HG03558 (cell line): ENCODE data around the gene FAM118A.
"Not testable (repeated sequence)": the region's sequence is repeated elsewhere in the genome, so short reads cannot be mapped to it uniquely, and the experiment has no call there.

ENCODE experiments used
- ATAC-seq: cut with Tn5 transposase; IDR thresholded peaks from one replicate; pipeline ENCODE4 v1.9.1; 2021; ENCODE audit warnings: moderate number of reproducible peaks; ENCODE audit not compliant: unreplicated experiment; ENCODE audit errors: extremely low read depth

FAM118A gene

GRCh38 chr22:45309422-45310227 lies at the start of gene FAM118A:
Gene FAM118A (plus strand): TSS chr22:45309934. CDS start chr22:45322380, 12,446 bp downstream.
- peak; percentile 49 for ATAC-seq

- not testable (repeated sequence) for ATAC-seq
These were observed 49.4 kb upstream of the FAM118A start for GRCh38 chr22:45260395-45260759.

GRCh38 chr22:45261407-45262088 lies 48.2 kb upstream of the FAM118A start:
- no peak for ATAC-seq

GRCh38 chr22:45262195-45262930 lies 47.4 kb upstream of the FAM118A start:
- no peak for ATAC-seq

- ATAC-seq: no peak
These were observed 46.7 kb upstream of the FAM118A start for GRCh38 chr22:45262931-45263462.

- ATAC-seq: no peak
These were observed 46.1 kb upstream of the FAM118A start for GRCh38 chr22:45263463-45264269.

GRCh38 chr22:45265535-45265934 lies 44.2 kb upstream of the FAM118A start:
- ATAC-seq: no peak

GRCh38 chr22:45268167-45268957 lies 41.4 kb upstream of the FAM118A start:
- ATAC-seq: no peak

GRCh38 chr22:45268958-45269844 lies 40.5 kb upstream of the FAM118A start:
- ATAC-seq: no peak

- ATAC-seq: no peak
These were observed 39.4 kb upstream of the FAM118A start for GRCh38 chr22:45270095-45271020.

GRCh38 chr22:45271667-45272201 lies 38.0 kb upstream of the FAM118A start:
- ATAC-seq: no peak

GRCh38 chr22:45272498-45272897 lies 37.2 kb upstream of the FAM118A start:
- no peak for ATAC-seq

- no peak for ATAC-seq
These were observed 36.2 kb upstream of the FAM118A start for GRCh38 chr22:45273452-45274075.

GRCh38 chr22:45276507-45277105 lies 33.1 kb upstream of the FAM118A start:
- no peak for ATAC-seq

GRCh38 chr22:45277720-45278119 lies 32.0 kb upstream of the FAM118A start:
- not testable (repeated sequence) for ATAC-seq

- no peak for ATAC-seq
These were observed 31.6 kb upstream of the FAM118A start for GRCh38 chr22:45278125-45278524.
